HuH-7 (cell line): ENCODE data around the gene TRABD.
A peak's percentile ranks its signal among the peaks of the same experiment; 100 is the strongest.

Source experiments
- DNase-seq: peaks from one replicate; pipeline ENCODE4 v3.0.0; 2011; ENCODE audit warnings: low spot score

TRABD gene

GRCh38 chr22:50175191-50175461, 10.6 kb upstream of the TRABD start:
- no peak for DNase-seq

GRCh38 chr22:50175921-50176849, 9.5 kb upstream of the TRABD start:
- no peak for DNase-seq

- DNase-seq = no peak
Measured at GRCh38 chr22:50176850-50177536, 8.7 kb upstream of the TRABD start.

DNA sequence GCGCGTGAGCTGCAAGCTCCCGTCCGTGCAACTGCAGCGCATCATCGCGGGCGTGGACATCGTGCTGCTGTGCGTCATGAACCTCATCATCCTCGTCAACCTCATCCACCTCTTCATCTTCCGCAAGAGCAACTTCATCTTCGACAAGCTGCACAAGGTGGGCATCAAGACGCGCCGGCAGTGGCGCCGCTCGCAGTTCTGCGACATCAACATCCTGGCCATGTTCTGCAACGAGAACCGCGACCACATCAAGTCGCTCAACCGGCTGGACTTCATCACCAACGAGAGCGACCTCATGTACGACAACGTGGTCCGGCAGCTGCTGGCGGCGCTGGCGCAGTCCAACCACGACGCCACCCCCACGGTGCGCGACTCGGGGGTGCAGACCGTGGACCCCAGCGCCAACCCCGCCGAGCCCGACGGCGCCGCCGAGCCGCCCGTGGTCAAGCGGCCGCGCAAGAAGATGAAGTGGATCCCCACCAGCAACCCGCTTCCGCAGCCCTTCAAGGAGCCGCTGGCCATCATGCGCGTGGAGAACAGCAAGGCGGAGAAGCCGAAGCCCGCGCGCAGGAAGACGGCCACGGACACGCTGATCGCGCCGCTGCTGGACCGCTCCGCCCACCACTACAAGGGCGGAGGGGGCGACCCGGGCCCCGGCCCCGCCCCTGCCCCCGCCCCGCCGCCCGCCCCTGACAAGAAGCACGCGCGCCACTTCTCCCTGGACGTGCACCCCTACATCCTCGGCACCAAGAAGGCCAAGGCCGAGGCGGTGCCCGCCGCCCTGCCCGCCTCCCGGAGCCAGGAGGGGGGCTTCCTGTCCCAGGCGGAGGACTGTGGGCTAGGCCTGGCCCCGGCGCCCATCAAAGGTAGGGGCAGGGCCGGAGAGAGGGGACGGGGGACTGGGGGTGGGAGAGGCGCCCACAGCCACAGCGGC, 7.9 kb upstream of the TRABD start:
- DNase-seq = no peak

DNA sequence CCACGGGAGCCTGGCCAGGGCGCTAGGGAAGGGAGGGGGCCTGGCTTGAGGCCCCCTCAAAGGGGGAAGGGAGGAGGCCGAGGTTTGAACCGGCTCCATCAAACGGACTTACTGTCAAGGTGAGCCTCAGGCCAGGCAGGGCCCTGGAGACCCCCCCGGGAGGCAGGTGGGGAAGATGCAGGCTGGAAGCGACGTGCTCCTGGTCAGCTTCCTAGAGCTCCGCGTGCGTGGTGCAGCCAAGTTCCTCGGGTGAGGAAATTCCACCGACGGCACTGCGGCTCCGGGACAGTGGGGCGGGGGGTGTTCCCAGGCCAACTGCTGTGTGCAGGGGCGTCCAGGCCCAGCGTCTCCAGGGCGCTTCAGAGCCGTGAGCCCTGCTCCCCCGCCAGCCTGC, 7.2 kb upstream of the TRABD start:
- DNase-seq = no peak

DNA sequence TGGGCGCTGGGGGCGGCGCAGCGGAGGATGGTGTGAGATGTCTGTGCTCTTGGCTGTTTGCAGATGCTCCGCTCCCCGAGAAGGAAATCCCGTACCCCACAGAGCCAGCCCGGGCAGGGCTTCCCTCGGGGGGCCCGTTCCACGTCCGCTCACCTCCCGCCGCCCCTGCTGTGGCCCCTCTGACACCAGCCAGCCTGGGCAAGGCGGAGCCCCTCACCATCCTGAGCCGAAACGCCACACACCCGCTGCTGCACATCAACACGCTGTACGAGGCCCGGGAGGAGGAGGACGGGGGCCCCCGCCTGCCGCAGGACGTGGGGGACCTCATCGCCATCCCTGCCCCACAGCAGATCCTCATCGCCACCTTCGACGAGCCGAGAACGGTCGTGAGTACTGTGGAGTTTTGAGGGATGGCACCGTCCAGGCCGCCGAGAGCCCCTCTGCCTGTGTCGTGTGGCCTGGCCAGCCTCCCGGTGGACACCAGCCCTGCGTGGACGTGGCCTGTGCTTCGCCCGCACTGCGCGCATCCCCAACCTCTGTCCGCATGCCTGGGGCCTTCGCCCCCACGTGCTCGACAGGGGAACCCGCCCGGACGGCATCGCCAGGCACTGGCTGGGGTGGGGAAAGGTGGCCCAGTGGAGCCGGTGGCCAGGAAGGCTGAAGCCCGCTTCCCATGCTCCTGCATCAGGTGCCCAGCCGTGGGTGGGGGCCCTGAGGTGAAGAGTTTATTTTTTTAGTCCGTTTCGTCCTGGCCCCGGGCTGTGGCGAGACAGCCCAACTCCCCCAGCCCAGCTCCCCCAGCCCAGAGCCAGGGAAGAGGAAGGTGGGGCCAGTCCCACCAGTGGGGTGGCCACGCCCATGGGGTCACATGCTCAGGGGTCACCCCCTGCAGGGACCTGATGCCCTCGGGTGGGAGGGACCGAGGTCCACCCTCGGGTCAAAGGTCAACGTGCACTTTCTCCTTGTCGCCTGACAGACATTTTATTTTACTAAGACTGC, 6.5 kb upstream of the TRABD start:
- DNase-seq = no peak

DNA sequence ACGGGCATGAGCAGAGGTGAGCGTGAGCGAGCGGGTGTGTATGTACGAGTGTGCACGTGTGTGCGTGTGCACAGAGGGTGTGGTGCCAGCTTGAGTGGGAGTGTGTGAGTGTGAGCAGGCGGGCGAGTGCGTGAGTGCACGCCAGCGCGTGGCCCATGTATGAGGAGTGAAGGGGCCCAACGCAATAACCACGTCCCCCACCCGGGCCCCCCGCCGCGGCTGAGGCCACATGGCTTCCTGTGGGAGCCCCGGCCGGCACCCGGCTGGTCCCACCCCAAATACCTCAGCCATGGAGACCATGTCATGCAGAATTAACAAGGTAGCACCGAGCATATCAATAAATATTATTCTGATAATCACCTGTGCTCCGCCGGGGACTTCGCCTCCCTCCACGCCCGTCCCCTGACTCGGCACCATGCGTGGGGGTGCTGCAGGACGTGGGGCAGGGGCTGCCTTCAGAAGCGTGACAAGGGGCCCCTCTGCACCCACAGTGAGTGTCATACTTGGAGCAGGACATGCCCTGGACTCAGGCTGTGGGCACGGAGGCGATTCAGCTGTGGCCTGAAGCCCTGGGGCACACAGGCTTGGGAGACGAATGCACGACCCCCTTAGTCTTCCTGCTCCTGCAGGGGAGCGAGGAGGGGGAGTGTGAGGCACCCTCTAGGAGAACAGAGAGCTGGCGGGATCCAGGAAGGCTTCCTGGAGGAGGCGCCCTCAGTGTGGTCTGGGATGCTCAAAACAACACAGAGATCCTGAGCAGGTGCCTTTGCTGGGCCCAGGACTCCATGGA, 5.6 kb upstream of the TRABD start:
- no peak for DNase-seq

- no peak for DNase-seq
Measured at GRCh38 chr22:50180727-50181521, 4.8 kb upstream of the TRABD start.

DNA sequence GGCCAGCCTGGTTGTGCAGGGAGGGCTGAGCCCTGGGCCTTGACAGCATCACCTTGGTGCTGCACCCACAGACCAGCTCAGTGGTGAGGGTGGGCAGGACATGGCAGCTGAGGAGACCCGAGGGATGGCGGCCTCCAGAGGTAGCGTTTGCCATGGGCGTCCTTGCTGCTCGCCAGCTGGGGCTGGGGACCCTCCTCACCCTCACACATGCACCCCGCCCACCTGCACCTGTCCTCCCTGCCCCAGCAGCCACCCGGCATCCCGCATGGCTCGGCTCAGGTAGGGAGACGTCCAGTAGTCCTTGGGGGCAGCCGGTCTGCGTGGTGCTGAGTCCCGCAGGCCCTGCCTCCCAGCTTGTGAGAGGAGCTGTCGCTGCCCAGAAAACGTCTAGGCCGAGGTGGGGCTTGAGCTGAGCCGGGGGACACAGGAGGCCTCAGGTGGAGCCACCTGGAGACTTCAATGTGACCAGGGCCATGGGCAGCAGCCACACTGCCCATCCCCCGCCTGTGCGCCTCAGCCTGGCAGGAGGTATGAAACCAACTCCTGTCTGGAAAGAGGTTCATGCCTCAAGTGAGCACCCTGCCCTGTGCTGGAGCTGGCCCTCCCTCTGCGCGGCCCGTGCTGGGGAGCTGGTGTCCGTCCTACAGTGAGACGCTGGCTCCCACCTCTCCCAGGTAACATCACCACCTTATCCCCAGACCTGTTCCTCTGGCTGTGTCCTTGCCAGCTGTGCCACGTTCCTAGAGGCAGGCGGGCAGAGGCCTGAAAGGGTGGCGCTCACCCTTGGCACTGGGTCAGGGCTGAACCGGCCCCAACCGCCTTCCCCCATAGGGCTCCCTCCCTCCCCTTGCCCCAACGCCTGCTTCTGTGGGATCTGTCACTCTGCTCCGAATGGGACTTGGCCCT, 3.3 kb upstream of the TRABD start:
- DNase-seq = no peak

GRCh38 chr22:50183141-50183971, 2.4 kb upstream of the TRABD start:
- no peak for DNase-seq

DNA sequence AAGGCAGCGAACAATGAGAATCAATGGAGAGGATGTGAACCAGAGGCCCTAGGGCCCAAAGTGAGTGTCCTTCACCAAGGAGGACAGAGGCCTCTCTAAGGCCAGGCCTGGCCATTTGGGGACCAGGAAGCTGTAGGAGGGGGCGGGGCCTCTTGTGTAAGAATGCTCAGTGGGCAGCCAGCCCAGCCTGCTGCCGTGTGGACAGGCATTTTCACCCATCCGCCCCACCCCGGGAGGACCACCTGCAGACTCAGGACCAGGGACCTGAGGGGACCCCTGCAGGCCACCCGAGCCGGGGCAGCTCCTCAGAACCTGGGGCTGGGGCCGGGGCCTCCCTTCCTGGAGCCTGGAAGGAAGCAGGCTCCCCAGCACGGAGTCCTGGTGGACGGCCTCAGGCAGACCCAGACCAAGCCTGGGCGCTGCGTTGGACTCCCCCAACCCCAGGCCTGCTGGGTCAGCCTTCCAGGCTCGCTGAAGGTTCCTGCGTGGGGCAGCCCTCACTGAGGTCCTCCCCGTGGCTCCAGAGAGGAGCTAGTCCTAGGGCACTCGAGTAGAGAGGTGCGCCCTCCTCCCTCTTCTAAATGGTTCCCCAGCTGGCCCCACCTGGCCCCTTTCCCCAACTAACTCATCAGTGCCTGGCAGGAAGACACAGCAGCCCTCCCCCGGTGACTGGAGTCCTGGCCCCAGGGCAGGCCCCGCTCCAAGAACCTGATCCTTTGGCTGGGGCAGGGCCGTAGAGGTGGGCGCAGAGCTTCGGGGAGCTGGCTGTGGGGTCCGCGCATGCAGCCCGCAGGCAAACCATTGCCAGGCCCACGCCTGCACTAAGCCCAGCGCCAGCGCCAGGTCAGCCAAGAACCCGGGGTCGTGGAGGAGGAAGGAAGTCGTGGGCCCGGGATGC, 1.5 kb upstream of the TRABD start:
- DNase-seq = peak; percentile 63

GRCh38 chr22:50184902-50185374, 775 bp upstream of the TRABD start:
- DNase-seq = no peak

DNA sequence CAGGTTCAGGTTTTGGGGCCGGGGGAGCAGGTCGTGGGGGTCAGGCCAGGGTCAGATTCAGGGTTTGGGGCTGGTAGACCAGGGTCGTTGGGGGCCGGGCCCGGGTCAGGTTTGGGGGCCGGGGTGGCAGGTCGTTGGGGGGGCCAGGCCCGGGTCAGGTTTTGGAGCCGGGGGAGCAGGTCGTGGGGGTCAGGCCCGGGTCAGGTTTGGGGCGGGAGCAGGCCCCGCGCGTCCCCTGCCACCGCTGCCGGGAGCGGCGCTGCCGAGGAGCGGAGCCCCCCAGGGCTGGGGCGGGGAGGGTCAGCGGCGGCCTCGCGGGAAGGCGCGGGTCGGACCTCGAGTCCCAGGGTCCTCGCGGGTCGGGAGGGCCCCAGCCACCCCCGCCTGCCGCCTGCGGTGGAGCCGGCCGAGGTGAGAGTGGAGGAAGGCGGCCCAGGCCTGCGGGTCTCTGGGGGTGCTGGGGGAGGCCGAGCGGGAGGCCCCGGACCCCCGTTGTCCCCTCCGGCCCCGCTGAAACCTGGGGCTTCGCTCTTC, 535 bp downstream of the TRABD start:
- DNase-seq = no peak

DNA sequence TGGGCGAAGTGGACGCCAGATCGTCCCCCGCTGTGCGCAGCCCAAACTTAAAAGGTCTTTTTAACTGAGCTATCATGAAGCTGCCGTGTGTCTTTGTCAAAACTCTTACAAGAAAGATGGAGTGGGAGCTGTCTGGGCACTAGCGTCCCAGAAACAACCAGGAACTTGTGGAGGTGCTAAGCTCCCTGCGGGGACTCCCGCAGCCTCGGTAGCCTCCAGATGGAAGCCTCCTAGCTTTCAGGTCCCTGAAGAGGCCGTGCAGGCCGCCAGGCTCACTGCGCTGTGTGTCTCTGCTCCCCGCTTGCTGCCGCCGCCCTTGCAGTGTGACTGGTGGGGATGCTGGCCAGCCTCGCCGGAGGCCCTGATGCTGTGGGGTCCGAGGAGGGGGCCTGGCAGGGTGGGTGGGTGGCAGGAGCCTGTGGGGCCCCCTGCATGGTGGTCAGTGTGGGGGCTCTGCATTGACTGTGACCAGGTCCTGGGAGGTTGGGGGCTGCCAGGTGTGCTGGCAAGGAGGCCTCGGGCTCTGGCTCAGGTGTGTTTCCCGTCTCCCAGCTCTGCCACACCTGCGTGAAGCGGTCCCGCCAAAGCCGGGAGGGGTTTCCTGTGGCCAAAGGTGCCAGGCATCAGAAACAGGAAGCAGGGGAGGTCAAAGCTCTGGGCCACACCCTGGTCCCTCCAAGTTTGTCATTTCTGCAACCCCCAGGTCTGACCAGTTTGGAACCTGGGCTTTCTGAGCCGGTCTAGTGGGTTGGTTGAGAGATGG, 1.2 kb downstream of the TRABD start:
- no peak for DNase-seq

DNA sequence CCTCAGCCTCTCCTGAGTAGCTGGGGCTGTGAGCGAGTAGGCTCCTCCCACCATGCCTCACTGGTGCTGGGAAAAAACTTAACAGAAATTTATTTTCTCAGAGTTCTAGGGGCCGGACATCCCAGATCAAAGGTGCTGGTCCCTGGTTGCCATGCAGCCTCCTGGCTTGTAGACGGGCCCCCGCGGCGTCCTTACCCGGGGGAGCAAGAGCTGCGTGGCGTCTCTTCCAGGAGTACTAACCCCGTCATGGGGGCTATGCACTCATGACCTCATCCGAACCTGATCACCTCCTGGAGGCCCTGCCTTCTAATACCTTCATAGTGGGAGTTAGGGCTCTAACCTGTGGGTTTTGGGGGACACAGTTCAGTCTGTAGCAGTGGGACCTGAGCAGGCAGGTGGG, 2.6 kb downstream of the TRABD start:
- no peak for DNase-seq
